ENCODE results near the gene SLC37A1. TPM values are rescaled to one million over a fixed set of nuclear protein-coding genes. Genes with fewer than 3 reads are reported as not detected.

Gene SLC37A1
- total RNA-seq, 3 donors from 2014 or later (not counting 1 experiment from before 2014, with no cell fraction given) = 24.8 to 25.8 (median 25.3) TPM

DNA sequence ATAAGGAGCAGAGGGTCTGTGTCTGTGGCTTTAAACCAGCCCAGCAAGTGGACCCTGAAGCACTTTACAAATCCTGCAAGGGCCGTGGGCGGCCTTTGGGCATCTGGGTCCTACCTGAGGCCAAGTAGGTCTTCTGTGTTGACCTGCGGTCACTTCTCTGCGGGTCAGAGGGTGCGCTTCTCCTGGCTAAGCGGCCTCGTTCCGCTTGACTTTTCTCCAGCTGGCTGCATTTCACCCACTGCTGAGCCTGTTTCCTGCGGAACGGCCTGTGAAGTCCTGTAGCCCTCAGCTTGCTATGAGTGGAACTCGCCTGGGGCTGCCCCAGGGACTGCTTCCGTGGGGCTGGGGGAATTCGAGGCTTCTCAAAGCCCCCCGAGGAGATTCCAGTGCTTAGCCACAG is 43.3 kb downstream of the SLC37A1 start:
- TF ChIP-seq, protein P1, sequence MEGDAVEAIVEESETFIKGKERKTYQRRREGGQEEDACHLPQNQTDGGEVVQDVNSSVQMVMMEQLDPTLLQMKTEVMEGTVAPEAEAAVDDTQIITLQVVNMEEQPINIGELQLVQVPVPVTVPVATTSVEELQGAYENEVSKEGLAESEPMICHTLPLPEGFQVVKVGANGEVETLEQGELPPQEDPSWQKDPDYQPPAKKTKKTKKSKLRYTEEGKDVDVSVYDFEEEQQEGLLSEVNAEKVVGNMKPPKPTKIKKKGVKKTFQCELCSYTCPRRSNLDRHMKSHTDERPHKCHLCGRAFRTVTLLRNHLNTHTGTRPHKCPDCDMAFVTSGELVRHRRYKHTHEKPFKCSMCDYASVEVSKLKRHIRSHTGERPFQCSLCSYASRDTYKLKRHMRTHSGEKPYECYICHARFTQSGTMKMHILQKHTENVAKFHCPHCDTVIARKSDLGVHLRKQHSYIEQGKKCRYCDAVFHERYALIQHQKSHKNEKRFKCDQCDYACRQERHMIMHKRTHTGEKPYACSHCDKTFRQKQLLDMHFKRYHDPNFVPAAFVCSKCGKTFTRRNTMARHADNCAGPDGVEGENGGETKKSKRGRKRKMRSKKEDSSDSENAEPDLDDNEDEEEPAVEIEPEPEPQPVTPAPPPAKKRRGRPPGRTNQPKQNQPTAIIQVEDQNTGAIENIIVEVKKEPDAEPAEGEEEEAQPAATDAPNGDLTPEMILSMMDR (IDR thresholded peaks at IDR 0.05) = no peak
- Mint-ChIP-seq H3K4me1 (peaks cover 7 to 9% of the 10 kb centered on the region in 2 donors), H3K9me3 (no peaks in the 10 kb centered on the region), H3K36me3 (peaks cover 2% of the 10 kb centered on the region), H3K27ac (no peak overlapping the region), H3K4me3 (no peak overlapping the region), H3K27me3 (ENCODE audit: low read depth in 2 of 2) (no peaks in the 10 kb centered on the region)
- Histone ChIP-seq H3K27me3 (ENCODE audit: control insufficient read depth, insufficient read depth, low read length) (no peaks in the 10 kb centered on the region), H3K4me3 (ENCODE audit: low read length) (no peak overlapping the region), H3K36me3 (ENCODE audit: control insufficient read depth, insufficient read depth, low read length) (peaks cover 41% of the 10 kb centered on the region), H3K9me3 (ENCODE audit: control insufficient read depth, insufficient read depth, low read length) (no peaks in the 10 kb centered on the region), H3K4me1 (ENCODE audit: control insufficient read depth, insufficient read depth, low read length) (peaks cover 12% of the 10 kb centered on the region), H3K27ac (ENCODE audit: low read length) (no peak overlapping the region)
- 86% methylated on average over 14 of the region's 14 CpGs for WGBS (ENCODE audit: insufficient coverage)
- ATAC-seq = no peak
- DNase-seq = no peak
- intact Hi-C loops (cut with micrococcal nuclease) = no loop called here

DNA sequence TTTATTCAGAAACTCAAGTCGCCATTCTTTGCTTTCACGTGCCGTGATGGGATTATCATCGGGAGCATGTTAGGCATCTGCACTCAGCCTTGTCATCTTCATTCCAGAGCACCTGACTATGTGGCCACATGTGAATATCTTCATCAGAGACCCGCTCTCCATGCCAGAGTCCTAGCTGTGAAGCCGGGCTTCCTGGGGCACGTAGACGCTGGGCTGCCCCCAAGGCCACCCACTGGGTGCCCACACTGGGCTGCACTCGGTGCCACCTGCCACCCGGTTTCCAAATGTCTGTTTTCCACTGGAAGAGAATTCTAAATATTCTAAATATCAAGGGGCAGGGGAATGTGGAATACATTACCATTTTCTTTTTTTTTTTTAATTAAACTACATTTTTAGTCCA is 43.8 kb downstream of the SLC37A1 start:
- 95% methylated on average over 9 of the region's 10 CpGs for WGBS (ENCODE audit: insufficient coverage)
- ATAC-seq = no peak
- H3K27ac ChIP-seq (ENCODE audit: low read length) = no peak overlapping the region
- DNase-seq = no peak
- H3K4me3 ChIP-seq (ENCODE audit: low read length) = no peak overlapping the region
- peaks cover 9 to 11% of the 10 kb centered on the region in 2 donors for H3K4me1 Mint-ChIP-seq
- intact Hi-C loops (cut with micrococcal nuclease) = no loop called here
- H3K4me3 Mint-ChIP-seq = no peak overlapping the region
- peaks cover 13% of the 10 kb centered on the region for H3K4me1 ChIP-seq (ENCODE audit: control insufficient read depth, insufficient read depth, low read length)
- H3K27me3 Mint-ChIP-seq (ENCODE audit: low read depth in 2 of 2) = no peaks in the 10 kb centered on the region
- H3K36me3 Mint-ChIP-seq = peaks cover 7% of the 10 kb centered on the region
- peaks cover 44% of the 10 kb centered on the region for H3K36me3 ChIP-seq (ENCODE audit: control insufficient read depth, insufficient read depth, low read length)
- H3K27me3 ChIP-seq (ENCODE audit: control insufficient read depth, insufficient read depth, low read length) = no peaks in the 10 kb centered on the region
- H3K9me3 ChIP-seq (ENCODE audit: control insufficient read depth, insufficient read depth, low read length) = no peaks in the 10 kb centered on the region
- H3K27ac Mint-ChIP-seq = no peak overlapping the region
- TF ChIP-seq, protein P1 (IDR thresholded peaks at IDR 0.05) = no peak
- H3K9me3 Mint-ChIP-seq = no peaks in the 10 kb centered on the region

GRCh38 chr21:42558368-42558767 is 44.7 kb downstream of the SLC37A1 start:
- no peaks in the 10 kb centered on the region for H3K9me3 Mint-ChIP-seq
- Histone ChIP-seq H3K9me3 (ENCODE audit: control insufficient read depth, insufficient read depth, low read length) (no peaks in the 10 kb centered on the region), H3K4me3 (ENCODE audit: low read length) (no peak overlapping the region), H3K4me1 (ENCODE audit: control insufficient read depth, insufficient read depth, low read length) (peaks cover 13% of the 10 kb centered on the region), H3K27ac (ENCODE audit: low read length) (no peak overlapping the region), H3K27me3 (ENCODE audit: control insufficient read depth, insufficient read depth, low read length) (no peaks in the 10 kb centered on the region), H3K36me3 (ENCODE audit: control insufficient read depth, insufficient read depth, low read length) (peaks cover 50% of the 10 kb centered on the region)
- DNase-seq (no peak), ATAC-seq (no peak)
- peaks cover 10% of the 10 kb centered on the region for H3K36me3 Mint-ChIP-seq
- no peaks in the 10 kb centered on the region for H3K27me3 Mint-ChIP-seq (ENCODE audit: low read depth in 2 of 2)
- no peak overlapping the region for H3K4me3 Mint-ChIP-seq
- 98% methylated on average over 3 of the region's 6 CpGs for WGBS (ENCODE audit: insufficient coverage)
- intact Hi-C loops (cut with micrococcal nuclease) = no loop called here
- TF ChIP-seq, protein P1 (IDR thresholded peaks at IDR 0.05) = no peak
- peaks cover 9 to 11% of the 10 kb centered on the region in 2 donors for H3K4me1 Mint-ChIP-seq
- no peak overlapping the region for H3K27ac Mint-ChIP-seq

- no peaks in the 10 kb centered on the region for H3K27me3 Mint-ChIP-seq (ENCODE audit: low read depth in 2 of 2)
- ATAC-seq (no peak), DNase-seq (no peak)
- Histone ChIP-seq H3K4me1 (ENCODE audit: control insufficient read depth, insufficient read depth, low read length) (peaks cover 13% of the 10 kb centered on the region), H3K27me3 (ENCODE audit: control insufficient read depth, insufficient read depth, low read length) (no peaks in the 10 kb centered on the region), H3K4me3 (ENCODE audit: low read length) (no peak overlapping the region), H3K9me3 (ENCODE audit: control insufficient read depth, insufficient read depth, low read length) (no peaks in the 10 kb centered on the region), H3K27ac (ENCODE audit: low read length) (no peak overlapping the region), H3K36me3 (ENCODE audit: control insufficient read depth, insufficient read depth, low read length) (peaks cover 53% of the 10 kb centered on the region)
- WGBS (ENCODE audit: insufficient coverage) = 97% methylated on average over 15 of the region's 15 CpGs
- peaks cover 9 to 11% of the 10 kb centered on the region in 2 donors for H3K4me1 Mint-ChIP-seq
- H3K4me3 Mint-ChIP-seq = no peak overlapping the region
- peaks cover 10% of the 10 kb centered on the region for H3K36me3 Mint-ChIP-seq
- no peaks in the 10 kb centered on the region for H3K9me3 Mint-ChIP-seq
- intact Hi-C loops (cut with micrococcal nuclease) = no loop called here
- no peak overlapping the region for H3K27ac Mint-ChIP-seq
- TF ChIP-seq, protein P1 (IDR thresholded peaks at IDR 0.05) = no peak
These were observed 45.2 kb downstream of the SLC37A1 start for GRCh38 chr21:42558846-42559245.
